Activated naive CD4-positive, alpha-beta T cell treated with Interleukin-2 at 50 U/mL for 16 hours (primary cell): Measurements from ENCODE around the gene NBEAL1.
"Not testable (repeated sequence)": the region's sequence is repeated elsewhere in the genome, so short reads cannot be mapped to it uniquely, and the experiment has no call there.

Source experiments
- DNase-seq: peaks from one replicate; pipeline ENCODE4 v3.0.0-alpha.2; 2020

NBEAL1 gene

DNA sequence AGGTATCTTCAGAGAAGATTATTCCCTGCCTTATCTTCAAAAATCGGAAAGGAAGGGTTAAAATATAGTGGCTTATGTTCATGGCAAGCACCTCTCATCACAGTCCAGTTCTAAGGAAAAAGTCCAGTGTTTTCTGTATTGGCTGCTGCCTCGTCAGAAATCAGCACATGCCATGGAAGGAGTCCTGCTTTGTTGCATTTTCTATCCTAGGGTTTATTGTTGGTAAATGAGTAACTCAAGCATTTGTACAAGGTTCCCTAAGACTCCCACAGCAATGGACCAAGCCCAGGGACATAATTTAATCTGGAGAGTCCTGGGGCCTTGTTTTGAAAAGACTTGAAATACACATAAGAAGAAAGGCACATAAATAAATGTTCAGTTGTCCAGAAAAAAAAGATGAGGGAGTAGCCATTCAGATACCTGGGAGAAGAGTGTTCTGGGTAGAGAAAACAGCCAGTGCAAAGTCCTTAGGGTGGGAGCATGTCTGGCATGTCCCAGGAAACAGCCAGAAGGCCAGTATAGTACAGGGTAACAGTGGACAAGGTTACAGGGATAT lies 26.4 kb downstream of the NBEAL1 start:
- no peak for DNase-seq

DNA sequence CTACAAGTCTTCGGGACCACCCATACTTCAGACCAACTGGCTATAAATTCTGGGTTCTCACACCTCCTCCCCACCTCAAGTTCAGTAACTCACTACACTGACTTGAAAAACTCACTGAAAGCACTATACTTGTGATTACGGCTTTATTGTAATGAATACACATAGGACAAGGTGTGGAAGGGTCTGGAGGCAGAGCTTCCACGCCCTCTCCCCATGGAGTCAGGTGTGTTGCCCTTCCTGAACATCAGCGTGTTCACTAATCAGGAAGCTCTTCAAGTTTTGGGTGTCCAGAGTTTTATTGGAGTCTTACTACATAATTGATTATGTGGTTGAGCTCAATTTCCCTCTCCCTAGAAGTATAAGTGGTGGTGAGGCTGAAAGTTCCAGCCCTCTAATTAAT lies 27.5 kb downstream of the NBEAL1 start:
- no peak for DNase-seq

DNA sequence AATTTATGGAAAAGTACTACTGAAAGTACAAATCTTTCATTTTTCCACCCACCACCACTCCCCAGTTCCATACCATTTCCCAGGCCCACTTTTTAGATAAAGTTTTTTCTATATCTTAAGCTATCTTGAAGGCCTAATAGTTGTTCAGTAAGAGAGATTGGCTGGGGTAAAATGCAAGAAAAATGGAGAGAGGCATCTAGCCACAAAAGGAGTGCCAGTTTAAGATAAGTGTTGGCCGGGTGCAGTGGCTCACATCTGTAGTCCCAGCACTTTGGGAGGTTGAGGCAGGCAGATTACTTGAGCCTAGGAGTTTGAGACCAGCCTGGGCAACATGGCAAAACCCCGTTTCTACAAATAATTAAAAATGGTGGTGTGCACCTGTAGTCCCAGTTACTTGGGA lies 28.6 kb downstream of the NBEAL1 start:
- DNase-seq = no peak

DNA sequence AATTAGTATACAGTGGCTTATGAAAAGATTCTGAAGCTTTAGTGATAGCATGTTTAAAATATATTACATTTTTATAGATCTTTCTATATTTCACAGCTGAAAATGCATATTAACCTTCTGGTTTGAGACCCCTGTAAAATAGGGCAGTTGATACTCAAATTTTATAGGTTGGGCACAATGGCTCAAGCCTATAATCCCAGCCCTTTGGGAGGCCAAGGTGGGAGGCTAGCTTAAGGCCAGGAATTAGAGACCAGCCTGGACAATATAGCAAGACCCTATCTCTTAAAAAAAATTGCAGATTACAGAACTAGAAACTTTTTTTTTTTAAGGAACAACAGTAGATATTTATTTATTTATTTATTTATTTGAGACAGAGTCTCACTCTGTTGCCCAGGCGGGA lies 31.2 kb downstream of the NBEAL1 start:
- DNase-seq = no peak

DNA sequence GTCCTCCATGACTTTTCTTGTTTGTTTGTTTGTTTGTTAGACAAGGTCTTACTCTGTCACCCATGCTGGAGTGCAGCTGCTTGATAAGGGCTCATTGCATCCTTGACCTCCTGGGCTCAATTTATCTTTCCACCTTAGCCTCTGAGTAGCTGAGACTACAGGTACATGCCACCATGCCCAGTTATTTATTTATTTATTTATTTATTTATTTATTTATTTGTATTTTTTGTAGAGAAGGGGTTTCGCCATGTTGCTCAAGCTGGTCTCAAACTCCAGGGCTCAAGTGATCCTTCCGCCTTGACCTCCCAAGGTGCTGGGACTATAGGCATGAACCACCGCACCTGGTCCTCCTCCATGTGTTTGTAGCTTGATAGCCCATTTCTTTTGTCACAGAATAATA lies 37.9 kb downstream of the NBEAL1 start:
- no peak for DNase-seq

DNA sequence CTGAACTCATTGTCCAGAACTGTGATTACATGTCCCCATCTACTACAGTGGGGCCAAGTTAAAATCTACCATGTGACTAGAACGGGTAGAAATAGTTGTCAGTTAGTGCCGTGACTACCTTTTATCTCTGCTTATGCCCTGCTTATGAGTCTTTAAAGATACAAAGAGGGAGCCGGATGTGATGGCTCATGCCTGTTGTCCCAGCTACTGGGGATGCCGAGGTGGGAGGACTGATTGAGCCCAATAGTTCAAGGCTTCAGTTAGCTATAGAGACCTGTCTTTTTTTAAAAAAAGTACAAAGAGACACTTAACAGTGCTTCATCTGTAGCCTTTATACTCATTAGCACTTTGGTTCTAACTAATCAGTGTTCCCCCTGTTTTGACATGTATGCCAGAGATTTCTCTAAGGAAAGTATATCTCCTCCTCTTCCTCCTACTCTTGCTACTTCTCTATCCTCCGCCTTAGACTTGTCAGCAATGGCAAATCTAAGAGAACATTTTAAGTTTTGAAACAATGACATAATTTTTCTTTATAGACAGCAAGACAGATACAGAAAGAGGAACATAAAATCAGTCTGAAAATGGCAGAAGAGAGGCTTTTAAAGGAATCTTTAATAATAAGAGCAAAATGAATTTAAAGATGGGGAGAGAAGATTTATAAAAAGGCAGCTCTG lies 45.0 kb downstream of the NBEAL1 start:
- DNase-seq = no peak

DNA sequence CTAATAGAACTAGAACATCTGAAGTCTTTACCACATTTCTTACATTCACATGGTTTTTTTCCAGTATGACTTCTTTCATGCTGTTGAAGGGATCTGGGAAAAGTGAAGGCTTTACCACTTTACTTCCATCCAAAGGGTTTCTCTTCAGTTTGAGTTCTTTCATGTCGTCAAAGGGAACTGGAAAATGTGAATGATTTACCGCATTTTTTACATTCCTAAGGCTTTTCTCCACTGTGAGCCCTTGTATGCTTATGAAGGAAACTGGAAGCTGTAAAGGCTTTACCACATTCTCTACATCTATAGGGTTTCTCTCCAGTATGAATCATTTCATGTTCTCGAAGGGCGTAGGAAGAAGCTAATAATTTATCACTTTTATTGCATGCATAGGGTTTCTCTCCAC lies 46.7 kb downstream of the NBEAL1 start:
- DNase-seq = no peak

DNA sequence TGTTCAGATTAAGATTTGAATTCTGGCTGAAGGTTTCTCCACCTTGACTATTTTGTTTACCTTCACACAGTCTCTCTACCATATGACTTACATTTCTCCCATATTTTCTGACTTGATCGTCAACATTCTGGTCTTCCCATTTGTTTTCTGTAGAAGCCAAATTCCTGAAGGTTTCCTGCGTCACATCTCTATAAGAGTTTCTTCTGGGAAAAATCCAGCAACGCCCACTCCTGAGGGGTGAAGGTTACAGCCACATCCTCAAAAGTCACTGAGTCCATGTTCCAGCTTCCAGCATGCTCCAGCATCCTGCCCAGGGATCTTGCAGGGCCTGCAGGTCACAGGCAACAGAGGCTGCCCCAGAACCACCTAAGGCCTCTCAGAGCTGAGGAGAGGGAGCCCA lies 47.5 kb downstream of the NBEAL1 start:
- DNase-seq = no peak

DNA sequence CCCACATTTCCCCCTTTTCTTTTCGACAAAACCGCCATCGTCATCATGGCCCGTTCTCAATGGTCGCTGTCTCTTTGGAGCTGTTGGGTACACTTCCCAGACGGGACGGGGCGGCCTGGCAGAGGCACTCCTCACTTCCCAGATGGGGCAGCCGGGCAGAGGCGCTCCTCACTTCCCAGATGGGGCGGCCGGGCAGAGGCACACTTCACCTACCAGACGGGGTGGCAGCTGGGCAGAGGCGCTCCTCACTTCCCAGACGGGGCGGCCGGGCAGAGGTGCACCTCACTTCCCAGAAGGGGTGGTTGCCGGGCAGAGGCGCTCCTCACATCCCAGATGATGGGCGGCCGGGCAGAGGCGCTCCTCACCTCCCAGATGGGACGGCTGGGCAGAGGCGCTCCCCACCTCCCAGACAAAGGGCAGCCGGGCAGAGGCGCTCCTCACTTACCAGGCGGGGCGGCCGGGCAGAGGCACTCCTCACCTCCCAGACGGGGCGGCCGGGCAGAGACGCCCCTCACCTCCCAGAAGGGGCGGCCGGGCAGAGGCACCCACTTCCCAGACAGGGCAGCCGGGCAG lies 51.9 kb downstream of the NBEAL1 start:
- DNase-seq = not testable (repeated sequence)

DNA sequence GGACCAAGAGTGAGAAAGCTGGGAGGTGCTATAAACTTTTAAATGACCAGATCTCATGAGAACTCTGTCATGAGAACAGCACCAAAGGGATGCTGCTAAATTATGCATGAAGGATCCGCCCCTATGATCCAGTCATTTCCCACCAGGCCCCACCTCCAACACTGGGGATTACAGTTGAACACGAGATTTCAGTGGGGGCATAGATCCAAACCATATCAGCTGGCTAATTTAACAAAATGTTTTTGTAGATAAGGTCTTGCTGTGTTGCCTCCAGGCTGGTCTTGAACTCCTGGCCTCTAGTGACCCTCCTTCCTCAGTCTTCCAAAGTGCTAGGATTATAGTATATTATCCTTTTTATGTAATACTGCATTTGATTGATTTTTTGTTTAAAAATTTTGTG lies 56.0 kb downstream of the NBEAL1 start:
- no peak for DNase-seq

DNA sequence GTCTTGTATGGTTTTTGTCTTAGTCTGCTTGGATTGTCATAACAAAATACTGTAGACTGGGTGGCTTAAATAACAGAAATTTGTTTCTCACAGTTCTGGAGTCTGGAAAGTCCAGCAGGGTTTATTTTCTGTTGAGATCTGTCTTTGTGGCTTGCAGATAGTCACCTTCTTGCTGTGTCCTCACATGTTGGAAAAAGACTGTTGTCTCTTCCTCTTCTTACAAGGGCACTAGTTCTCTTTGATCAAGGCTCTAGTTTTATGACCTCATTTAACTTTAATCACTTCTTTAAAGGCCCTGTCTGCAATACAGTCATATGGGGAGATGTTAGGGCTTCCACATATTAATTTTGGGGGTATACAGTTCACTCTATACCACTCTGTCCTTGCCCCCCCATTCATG lies 56.5 kb downstream of the NBEAL1 start:
- no peak for DNase-seq

DNA sequence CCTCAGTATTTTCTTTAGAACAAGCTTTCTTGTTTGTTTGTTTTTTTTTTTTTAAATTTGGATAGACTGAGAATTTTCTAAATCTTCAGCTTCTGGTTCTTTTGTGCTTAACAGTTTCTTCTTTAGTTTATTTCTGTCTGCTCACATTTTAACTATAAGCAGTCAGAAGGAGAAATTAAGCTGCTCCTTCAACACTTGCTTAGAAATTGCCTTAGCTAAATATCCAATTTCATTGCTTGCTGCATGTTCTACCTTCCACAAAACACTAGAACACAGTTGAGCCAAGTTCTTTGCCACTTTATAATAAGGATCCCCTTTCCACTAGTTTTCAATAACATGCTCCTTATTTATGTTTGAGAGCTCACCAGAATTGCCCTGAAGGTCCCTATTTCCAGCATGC lies 57.7 kb downstream of the NBEAL1 start:
- DNase-seq = no peak

DNA sequence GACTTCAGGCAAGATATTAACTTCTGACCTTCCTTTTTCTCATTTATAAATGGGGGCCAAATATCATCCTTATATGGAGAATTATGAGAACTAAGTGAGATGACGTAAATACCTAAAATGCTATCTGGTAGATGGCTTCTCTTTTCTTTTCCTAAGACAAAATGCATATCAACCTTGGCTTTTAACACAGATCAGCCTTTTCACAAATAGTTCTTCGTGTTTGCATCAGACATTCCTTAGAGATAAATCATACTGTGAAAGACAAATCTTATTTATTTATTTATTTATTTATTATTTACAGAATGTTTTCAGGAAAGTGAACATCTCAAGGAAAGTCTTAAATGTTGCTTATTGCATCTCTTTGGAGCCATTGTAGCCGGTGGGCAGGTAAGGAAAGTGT lies 62.8 kb downstream of the NBEAL1 start:
- no peak for DNase-seq

DNA sequence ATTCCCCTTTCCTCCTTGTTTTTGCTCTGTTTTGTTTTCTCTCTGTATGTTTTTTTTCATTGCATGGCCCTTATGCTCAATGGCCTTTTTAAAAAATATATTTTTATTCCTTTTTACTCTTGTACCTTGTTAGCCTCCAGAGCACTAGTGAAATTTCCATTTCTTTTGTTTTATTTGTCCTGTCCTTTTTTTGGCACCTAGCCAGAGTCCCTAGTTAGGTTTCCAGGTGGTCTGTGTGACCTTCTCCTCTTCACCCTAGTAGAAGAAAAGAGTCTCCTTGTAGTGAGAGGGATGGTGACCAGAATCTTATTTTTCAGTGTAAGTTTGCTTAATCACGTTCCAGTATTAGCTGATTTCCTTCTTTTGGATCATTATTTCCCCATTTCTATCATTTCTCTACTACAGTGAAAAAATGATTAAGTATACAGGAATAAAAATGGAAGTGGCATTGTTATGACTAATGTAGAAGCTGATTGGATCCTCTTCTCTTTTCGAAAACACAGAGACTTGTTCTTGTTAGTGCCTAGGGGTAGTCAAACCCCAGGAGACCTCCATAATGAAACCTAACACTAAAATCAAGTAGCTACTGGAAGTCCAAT lies 65.9 kb downstream of the NBEAL1 start:
- DNase-seq = no peak

DNA sequence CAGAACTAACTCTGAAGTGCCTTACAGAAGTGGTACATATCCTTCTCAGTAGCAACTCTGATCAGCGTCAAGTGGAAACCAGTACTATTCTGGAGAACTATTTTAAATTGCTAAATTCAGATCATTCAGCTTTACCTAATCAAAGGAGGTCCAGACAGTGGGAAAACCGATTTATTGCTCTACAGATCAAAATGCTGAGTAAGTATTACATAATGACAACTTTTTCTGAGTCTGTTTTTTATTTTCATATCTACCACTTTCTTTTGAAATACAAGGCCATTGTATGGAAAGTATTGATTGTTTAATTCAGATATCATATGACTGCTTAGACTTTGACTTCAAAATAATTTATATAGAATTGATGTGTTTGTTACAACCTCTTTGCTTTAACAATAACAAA lies 68.7 kb downstream of the NBEAL1 start:
- no peak for DNase-seq

DNA sequence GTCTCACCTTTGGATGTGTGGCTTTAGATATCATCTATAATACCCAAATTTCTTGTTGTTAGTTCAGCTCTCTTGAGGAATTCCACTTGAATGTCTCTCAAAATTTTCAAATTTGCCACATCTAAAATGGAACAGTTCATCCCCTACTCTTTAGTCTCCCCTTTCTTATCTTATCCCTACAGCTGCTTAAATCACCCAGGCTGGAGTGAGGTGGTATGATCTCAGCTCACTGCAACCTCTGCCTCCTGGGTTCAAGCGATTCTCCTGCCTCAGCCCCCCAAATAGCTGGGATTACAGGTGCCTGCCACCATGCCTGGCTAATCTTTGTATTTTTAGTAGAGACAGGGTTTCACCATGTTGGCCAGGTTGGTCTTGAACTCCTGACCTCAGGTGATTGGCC lies 71.7 kb downstream of the NBEAL1 start:
- DNase-seq = not testable (repeated sequence)

DNA sequence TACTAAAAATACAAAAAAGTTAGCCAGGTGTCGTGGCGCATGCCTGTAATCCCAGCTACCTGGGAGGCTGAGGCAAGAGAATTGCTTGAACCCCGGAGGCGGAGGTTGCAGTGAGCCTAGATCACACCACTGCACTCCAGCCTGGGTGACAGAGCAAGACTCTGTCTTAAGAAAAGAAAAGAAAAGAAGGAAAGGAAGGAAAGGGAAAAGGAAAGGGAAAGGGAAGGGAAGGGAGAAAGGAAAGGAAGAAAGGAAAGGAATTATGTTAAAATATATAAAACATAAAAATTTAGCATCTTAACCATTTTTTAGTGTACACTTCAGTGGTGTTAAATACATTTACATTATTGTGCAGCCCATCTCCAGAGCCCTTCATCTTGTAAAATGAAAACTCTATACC lies 76.0 kb downstream of the NBEAL1 start:
- DNase-seq = not testable (repeated sequence)

DNA sequence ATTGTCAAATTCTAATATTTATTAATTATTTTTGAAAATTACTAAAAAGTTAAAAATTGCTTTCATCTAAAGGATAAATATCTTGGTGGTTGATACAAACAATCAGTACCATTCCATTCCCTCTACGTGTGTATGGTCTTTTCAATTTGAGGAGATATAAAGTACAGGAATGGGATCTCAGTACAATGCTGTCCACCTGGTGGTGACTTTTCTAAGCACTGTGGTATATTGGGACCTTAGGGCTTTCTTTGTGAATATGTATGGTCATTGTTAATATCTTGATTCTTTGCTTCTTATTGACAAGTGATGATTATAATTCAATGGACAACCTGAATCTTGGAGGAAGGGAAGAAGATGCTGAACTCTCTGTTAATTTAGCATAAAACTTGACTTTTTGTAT lies 83.1 kb downstream of the NBEAL1 start:
- DNase-seq = no peak

DNA sequence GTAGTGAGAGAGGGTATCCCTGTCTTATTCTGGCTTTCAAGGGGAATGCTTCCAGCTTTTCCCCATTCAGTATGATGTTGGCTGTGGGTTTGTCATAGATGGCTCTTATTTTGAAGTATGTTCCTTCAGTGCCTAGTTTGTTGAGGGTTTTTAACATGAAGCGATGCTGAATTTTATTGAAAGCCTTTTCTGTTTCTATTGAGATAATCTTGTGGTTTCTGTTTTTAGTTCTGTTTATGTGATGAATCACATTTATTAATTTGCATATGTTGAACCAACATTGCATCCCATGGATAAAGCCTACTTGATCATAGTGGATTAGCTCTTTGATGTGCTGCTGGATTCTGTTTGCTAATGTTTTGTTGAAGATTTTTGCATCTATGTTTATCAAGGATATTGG lies 87.7 kb downstream of the NBEAL1 start:
- DNase-seq = not testable (repeated sequence)

DNA sequence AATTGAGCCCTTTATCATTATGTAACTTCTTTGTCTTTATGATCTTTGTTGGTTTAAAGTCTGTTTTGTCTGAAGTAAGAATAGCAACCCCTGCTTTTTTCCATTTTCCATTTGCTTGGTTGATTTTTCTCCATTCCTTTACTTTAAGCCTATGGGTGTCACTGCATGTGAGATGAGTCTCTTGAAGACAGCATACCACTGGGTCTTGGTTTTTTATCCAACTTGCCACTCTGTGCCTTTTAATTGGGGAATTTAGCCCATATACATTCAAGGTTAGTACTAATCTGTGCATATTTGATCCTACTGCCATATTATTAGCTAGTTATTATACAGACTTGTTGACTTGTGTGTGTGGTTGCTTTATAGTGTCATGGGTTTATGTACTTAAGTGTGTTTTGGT lies 89.6 kb downstream of the NBEAL1 start:
- DNase-seq = no peak

DNA sequence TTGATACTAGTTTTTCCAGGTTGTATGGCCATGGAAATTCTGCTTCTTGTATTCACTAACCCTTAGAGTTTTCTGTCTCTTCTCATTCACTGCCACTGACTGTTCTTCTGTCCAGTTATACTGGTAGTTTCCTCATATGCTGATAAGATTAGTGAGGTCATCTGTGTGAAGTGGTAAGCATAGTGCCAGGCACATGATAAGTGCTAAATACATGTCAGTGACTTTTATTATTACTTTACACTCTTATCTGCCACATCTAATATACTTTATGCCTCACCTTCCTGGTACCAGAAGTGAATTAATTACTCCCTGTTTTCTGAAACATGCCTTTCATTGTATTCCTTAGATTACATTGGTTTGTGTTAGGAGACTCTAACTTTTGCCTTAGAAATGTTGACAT lies 91.3 kb downstream of the NBEAL1 start:
- DNase-seq = no peak

DNA sequence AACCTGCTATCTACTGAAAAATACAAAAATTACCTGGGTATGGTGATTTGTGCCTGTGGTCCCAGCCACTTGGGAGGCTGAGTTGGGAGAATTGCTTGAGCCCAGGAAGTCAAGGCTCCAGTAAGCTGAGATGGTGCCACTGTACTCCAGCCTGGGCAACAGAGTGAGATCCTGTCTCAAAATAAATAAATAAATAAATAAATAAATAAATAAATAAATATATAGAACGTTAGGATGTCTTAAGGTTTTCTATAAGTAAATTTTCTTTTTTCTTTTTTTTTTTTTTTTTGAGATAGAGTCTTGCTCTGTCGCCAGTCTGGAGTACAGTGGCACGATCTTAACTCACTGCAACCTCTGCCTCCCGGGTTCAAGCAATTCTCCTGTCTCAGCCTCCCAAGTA lies 95.8 kb downstream of the NBEAL1 start:
- not testable (repeated sequence) for DNase-seq

DNA sequence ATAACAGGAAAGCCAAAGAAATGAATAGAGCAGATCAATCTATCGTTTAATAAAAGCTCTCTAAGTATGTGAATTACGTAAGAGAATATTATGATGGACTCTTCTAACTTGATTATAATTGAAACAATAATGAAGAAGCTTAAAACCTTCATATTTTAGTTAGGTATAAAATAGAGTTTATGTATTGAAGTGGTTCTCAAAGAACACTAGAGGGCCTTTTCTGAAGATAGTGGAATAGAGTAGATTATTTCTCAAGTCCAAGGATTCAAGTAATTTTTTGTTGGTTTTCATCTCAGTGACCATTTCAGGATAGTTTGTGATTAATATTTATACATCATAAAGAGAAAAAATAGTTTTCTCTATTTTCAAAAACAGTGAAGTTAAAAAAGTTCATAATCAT lies 97.7 kb downstream of the NBEAL1 start:
- DNase-seq = no peak

DNA sequence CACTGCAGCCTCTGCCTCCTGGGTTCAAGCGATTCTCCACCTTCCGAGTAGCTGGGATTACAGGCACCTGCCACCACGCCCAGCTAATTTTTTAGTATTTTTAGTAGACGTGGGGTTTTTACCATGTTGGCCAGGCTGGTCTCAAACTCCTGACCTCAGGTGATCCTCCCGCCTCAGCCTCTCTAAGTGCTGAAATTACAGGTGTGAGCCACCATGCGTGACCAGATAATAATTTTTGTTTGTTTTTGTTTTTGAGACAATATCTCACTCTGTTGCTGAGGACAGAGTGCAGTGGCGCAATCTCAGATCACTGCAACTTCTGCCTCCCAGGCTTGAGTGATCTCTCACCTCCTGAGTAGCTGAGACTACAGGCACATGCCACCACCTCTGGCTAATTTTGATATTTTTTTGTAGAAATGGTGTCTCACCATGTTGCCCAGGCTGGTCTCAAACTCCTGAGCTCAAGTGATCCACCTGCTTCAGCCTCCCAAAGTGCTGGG lies 100.6 kb downstream of the NBEAL1 start:
- DNase-seq = not testable (repeated sequence)
